Measurements from ENCODE around the gene DPYD. TPM values are rescaled to one million over a fixed set of nuclear protein-coding genes. Genes with fewer than 3 reads are reported as not detected.

Gene DPYD
- total RNA-seq, 1 donor from 2014 or later = 8.1 TPM

DNA sequence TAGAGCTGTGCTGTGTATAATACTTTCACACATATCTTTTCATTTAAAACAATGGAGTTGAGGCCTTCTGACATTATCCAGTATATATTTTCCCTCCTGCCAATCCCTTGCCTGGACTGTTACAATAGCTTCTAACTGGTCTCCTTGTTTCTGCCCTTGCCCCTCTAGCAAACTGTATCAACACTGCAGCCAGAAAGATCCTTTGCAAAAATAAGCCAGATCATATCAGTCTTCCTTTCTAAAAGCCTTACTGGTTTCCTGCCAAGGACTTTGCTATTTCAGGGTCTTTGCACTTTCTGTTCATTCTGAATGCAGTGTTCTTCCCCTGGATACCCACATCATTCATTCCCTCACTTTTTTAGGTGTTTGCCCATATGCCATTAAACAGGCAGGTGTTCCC, 829.2 kb downstream of the DPYD start:
- DNase-seq (ENCODE audit: low spot score, unreplicated experiment) = no peak
- Mint-ChIP-seq H3K4me1 (ENCODE audit: low read depth) (peaks cover 5% of the 10 kb centered on the region), H3K9me3 (ENCODE audit: low read depth) (peaks cover under 1% of the 10 kb centered on the region), H3K4me3 (ENCODE audit: low read depth) (no peak overlapping the region), H3K27ac (no peak overlapping the region), H3K27me3 (no peaks in the 10 kb centered on the region), H3K36me3 (ENCODE audit: insufficient read depth) (no peaks in the 10 kb centered on the region)
- TF ChIP-seq, protein P1, sequence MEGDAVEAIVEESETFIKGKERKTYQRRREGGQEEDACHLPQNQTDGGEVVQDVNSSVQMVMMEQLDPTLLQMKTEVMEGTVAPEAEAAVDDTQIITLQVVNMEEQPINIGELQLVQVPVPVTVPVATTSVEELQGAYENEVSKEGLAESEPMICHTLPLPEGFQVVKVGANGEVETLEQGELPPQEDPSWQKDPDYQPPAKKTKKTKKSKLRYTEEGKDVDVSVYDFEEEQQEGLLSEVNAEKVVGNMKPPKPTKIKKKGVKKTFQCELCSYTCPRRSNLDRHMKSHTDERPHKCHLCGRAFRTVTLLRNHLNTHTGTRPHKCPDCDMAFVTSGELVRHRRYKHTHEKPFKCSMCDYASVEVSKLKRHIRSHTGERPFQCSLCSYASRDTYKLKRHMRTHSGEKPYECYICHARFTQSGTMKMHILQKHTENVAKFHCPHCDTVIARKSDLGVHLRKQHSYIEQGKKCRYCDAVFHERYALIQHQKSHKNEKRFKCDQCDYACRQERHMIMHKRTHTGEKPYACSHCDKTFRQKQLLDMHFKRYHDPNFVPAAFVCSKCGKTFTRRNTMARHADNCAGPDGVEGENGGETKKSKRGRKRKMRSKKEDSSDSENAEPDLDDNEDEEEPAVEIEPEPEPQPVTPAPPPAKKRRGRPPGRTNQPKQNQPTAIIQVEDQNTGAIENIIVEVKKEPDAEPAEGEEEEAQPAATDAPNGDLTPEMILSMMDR (IDR thresholded peaks at IDR 0.05; ENCODE audit: unreplicated experiment) = no peak

DNA sequence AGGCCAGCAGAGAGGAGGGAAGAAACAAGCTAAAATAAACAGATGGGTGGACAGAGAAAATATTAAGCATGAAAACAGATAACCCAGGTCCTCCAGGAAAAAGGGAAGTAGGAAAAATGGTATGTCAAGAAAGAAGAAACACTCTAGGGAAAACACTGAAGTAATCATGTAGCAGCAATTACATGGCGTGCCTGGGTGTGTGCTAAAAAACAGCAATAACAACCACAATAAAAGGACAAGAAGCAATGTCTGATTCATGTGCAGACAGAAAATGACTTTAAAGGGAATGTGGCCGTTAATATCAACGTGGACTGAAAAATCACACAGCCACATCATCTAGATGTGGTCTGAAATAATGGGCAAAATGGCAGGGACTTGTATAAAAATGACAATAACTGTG, 829.6 kb downstream of the DPYD start:
- Mint-ChIP-seq H3K36me3 (ENCODE audit: insufficient read depth) (no peaks in the 10 kb centered on the region), H3K27ac (no peak overlapping the region), H3K9me3 (ENCODE audit: low read depth) (no peaks in the 10 kb centered on the region), H3K4me3 (ENCODE audit: low read depth) (no peak overlapping the region), H3K4me1 (ENCODE audit: low read depth) (peaks cover 5% of the 10 kb centered on the region), H3K27me3 (no peaks in the 10 kb centered on the region)
- TF ChIP-seq, protein P1 (IDR thresholded peaks at IDR 0.05; ENCODE audit: unreplicated experiment) = no peak
- no peak for DNase-seq (ENCODE audit: low spot score, unreplicated experiment)

DNA sequence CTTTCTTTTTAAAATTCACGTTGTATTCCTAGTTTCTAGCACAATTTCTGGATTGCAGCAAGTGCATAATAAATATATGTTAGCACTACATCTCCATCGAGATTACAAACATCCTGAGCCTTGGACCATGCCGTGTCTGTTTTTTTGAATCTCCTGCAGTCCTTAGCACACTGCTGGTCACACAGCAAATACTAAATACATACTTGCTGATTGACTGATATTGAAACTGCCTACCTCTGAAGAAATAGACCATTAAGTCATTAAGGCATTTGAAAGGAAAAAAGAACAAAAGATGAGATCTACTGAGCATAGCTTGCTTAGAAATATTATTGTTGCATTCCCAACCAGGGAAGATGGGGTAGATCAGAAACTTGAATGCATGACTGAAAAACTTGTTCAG, 830.1 kb downstream of the DPYD start:
- TF ChIP-seq, protein P1 (IDR thresholded peaks at IDR 0.05; ENCODE audit: unreplicated experiment) = no peak
- H3K36me3 Mint-ChIP-seq (ENCODE audit: insufficient read depth) = no peaks in the 10 kb centered on the region
- H3K9me3 Mint-ChIP-seq (ENCODE audit: low read depth) = no peaks in the 10 kb centered on the region
- H3K27ac Mint-ChIP-seq = no peak overlapping the region
- no peaks in the 10 kb centered on the region for H3K27me3 Mint-ChIP-seq
- H3K4me1 Mint-ChIP-seq (ENCODE audit: low read depth) = peaks cover 5% of the 10 kb centered on the region
- no peak overlapping the region for H3K4me3 Mint-ChIP-seq (ENCODE audit: low read depth)
- DNase-seq (ENCODE audit: low spot score, unreplicated experiment) = no peak

DNA sequence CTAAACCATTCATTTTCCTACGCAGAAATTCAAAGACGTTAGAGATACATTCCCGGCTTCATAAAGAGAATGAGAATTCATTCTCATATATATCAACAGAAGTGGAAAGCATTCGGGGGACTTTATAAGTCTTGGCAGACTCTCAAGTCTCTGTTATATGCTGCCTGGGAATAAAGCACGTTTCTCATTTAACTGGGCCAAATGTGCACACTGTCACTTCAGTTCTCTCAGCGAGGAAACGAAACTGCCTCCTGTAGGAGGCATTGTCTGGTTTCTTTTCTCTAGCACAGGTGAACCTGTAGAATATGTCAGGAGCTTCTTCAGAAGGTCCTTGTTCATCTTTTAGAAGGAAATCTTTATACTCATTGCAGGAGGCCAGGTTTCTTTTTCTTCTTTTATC, 831.7 kb downstream of the DPYD start:
- Mint-ChIP-seq H3K4me3 (ENCODE audit: low read depth) (no peak overlapping the region), H3K9me3 (ENCODE audit: low read depth) (no peaks in the 10 kb centered on the region), H3K27me3 (no peaks in the 10 kb centered on the region), H3K4me1 (ENCODE audit: low read depth) (peaks cover 5% of the 10 kb centered on the region), H3K27ac (no peak overlapping the region), H3K36me3 (ENCODE audit: insufficient read depth) (no peaks in the 10 kb centered on the region)
- TF ChIP-seq, protein P1 (IDR thresholded peaks at IDR 0.05; ENCODE audit: unreplicated experiment) = no peak
- DNase-seq (ENCODE audit: low spot score, unreplicated experiment) = no peak

DNA sequence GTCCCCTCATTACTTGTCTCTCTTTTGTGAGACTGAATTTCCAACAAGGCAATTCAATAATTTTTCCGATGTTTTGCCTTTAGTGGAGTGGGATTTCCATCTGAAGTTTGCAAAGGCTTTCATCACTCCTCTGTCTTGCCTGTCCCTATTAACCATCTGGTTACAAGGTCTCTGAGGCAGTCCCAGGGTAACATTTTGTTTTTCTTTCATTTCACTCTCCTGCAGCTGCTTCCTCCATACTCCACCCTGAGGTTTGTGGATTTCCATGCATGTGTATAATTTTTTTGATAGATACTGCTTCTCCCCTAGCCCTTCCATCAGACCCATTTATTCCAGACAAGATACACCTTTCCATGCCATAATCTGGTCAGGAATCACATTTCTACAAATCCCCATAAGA, 832.4 kb downstream of the DPYD start:
- Mint-ChIP-seq H3K27ac (no peak overlapping the region), H3K27me3 (no peaks in the 10 kb centered on the region), H3K9me3 (ENCODE audit: low read depth) (no peaks in the 10 kb centered on the region), H3K36me3 (ENCODE audit: insufficient read depth) (no peaks in the 10 kb centered on the region), H3K4me1 (ENCODE audit: low read depth) (peaks cover 5% of the 10 kb centered on the region), H3K4me3 (ENCODE audit: low read depth) (no peak overlapping the region)
- TF ChIP-seq, protein P1 (IDR thresholded peaks at IDR 0.05; ENCODE audit: unreplicated experiment) = no peak
- DNase-seq (ENCODE audit: low spot score, unreplicated experiment) = no peak
